ENCODE results near the gene PDXDC1. TPM values are rescaled to one million over a fixed set of nuclear protein-coding genes. Genes with fewer than 3 reads are reported as not detected.
"Not testable (repeated sequence)": the region's sequence is repeated elsewhere in the genome, so short reads cannot be mapped to it uniquely, and the experiment has no call there.

The PDXDC1 gene
- total and polyA plus RNA-seq, 2 donors (not counting 1 experiment from before 2014, with no cell fraction given): 48.1 to 103 TPM

DNA sequence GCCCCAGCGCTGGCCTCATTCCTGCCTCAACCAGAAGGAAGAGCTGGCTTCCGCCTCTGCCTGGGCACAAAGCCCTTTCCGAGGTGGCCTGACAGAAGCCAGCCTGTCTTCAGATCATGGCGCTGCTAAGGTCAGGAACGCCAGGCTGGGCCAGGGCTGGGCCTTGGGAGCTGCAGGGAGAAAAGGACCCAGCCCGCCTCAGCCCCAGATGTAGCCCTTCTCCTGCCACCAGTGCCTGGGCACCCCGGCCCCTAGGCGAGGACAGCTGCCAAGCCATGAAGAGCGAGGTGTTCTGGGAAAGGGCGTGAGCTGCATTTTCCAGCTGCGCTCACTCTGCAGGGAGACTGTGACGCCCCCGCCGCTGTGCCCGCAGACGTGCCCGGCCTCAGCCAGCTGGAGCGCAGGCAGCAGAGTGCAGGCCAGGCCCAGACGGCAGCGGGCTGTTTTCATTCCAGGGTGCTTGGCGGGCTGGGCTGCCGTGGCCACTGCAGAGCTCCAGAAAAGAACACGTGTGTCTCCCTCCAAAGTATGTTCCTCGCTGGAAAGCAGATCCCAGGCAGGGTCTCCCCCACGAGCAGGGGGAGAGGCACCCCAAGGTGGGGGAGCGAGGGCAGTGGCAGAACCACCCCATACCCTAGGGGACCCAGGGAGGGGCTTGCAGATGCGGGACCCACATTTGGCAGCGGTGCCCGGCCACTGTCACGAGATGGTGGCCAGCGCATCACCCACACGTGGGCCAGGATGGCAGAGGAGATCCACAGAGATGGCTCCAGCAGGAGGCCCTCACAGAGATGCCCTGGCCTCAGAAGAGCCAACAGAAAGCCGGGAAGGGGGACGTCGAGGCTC, 170.8 kb downstream of the PDXDC1 start:
- H3K27me3 Mint-ChIP-seq; ATAC-seq (ENCODE audit: low read depth); POLR2A ChIA-PET; H3K4me3 ChIP-seq (ENCODE audit: control extremely low read depth in 1 of 5, extremely low read depth in 1 of 5, insufficient read depth in 1 of 5, low read depth in 2 of 5, low read length in 4 of 5); H2AFZ ChIP-seq (ENCODE audit: insufficient read depth, low read depth, low read length, poor library complexity, severe bottlenecking); H3K4me2 ChIP-seq (replicated peaks; ENCODE audit: low read depth, low read length, poor library complexity, severe bottlenecking); H3K36me3 ChIP-seq (replicated peaks in 1 of 2; ENCODE audit: control extremely low read depth in 1 of 2, control insufficient read depth in 1 of 2, extremely low read depth in 1 of 2, insufficient read depth in 2 of 2, low read length in 1 of 2); H3K4me1 ChIP-seq (ENCODE audit: control insufficient read depth in 2 of 2, insufficient read depth in 2 of 2, low read length in 2 of 2); H3K27me3 ChIP-seq (replicated peaks in 1 of 4; ENCODE audit: control extremely low read depth in 1 of 4, control insufficient read depth in 3 of 4, insufficient read depth in 4 of 4, low read length in 3 of 4); DNase-seq; CTCF ChIA-PET; H4K20me1 ChIP-seq (ENCODE audit: control insufficient read depth, insufficient read depth, low read length, poor library complexity, severe bottlenecking); H3K27ac ChIP-seq (ENCODE audit: low read length in 2 of 2); H3K4me3 Mint-ChIP-seq; H3K9me3 ChIP-seq (ENCODE audit: control extremely low read depth in 1 of 3, control insufficient read depth in 2 of 3, insufficient read depth in 1 of 3, low read length in 2 of 3); H3K9ac ChIP-seq (ENCODE audit: low read length); H3K9me3 Mint-ChIP-seq (ENCODE audit: insufficient read depth); H3K4me1 Mint-ChIP-seq; intact Hi-C loops (cut with micrococcal nuclease); H3K27ac Mint-ChIP-seq: not testable (repeated sequence)
- H3K79me2 ChIP-seq (ENCODE audit: control insufficient read depth, insufficient read depth, low read length): peaks cover 43% of the 10 kb centered on the region
- 95% methylated on average over 28 of the region's 35 CpGs for WGBS (ENCODE audit: insufficient coverage)

DNA sequence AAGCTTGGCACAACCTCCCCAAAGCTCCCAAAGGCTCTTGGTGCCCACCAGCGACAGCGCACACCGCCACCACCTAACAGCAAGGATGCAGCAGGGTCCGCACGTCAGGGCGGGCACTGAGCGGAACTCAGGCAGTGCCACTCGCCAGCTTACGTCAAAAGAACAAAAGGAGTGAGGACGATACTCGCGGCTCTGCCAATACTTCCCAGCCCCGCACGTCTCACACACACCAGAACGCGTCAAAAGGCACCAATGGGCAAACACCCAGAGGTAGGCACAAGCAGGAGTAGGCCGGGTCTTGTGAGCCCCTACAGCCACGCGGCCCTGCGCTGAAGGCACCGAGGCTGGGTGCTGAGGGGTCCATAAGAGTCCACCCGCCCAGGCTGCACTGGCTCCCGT, 171.4 kb downstream of the PDXDC1 start:
- H3K36me3 ChIP-seq (replicated peaks in 1 of 2; ENCODE audit: control extremely low read depth in 1 of 2, control insufficient read depth in 1 of 2, extremely low read depth in 1 of 2, insufficient read depth in 2 of 2, low read length in 1 of 2); H3K4me1 ChIP-seq (ENCODE audit: control insufficient read depth in 2 of 2, insufficient read depth in 2 of 2, low read length in 2 of 2); H3K9me3 Mint-ChIP-seq (ENCODE audit: insufficient read depth); H3K27me3 ChIP-seq (replicated peaks in 1 of 4; ENCODE audit: control extremely low read depth in 1 of 4, control insufficient read depth in 3 of 4, insufficient read depth in 4 of 4, low read length in 3 of 4); H4K20me1 ChIP-seq (ENCODE audit: control insufficient read depth, insufficient read depth, low read length, poor library complexity, severe bottlenecking); H3K4me2 ChIP-seq (replicated peaks; ENCODE audit: low read depth, low read length, poor library complexity, severe bottlenecking); H3K27ac ChIP-seq (ENCODE audit: low read length in 2 of 2); CTCF ChIA-PET; ATAC-seq (ENCODE audit: low read depth); H3K4me3 ChIP-seq (ENCODE audit: control extremely low read depth in 1 of 5, extremely low read depth in 1 of 5, insufficient read depth in 1 of 5, low read depth in 2 of 5, low read length in 4 of 5); DNase-seq; POLR2A ChIA-PET; H2AFZ ChIP-seq (ENCODE audit: insufficient read depth, low read depth, low read length, poor library complexity, severe bottlenecking); H3K4me1 Mint-ChIP-seq; H3K9me3 ChIP-seq (ENCODE audit: control extremely low read depth in 1 of 3, control insufficient read depth in 2 of 3, insufficient read depth in 1 of 3, low read length in 2 of 3); intact Hi-C loops (cut with micrococcal nuclease); H3K27ac Mint-ChIP-seq; H3K27me3 Mint-ChIP-seq; H3K9ac ChIP-seq (ENCODE audit: low read length); H3K4me3 Mint-ChIP-seq: not testable (repeated sequence)
- peaks cover 43% of the 10 kb centered on the region for H3K79me2 ChIP-seq (ENCODE audit: control insufficient read depth, insufficient read depth, low read length)
- 96% methylated on average over 19 of the region's 23 CpGs for WGBS (ENCODE audit: insufficient coverage)

DNA sequence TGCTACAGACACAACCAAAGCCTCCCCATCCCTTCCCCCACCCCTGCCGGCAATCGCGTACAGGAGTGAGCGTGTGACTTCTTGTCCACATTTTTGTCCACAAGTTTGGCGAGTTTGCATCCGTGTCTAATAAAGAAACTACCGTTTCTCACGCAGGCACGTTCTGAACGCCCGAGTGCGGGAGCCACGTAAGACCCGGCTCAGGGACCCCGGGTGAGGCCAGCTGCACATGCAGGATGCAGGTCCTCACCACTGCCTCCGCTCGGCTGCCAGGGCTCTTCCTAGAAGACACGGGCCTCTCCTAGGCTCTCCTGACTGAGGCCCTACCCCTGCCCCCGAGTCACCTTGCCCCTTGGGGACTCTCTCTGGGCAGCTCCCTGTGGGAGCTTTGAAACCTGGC, 174.0 kb downstream of the PDXDC1 start:
- not testable (repeated sequence) for H3K27me3 Mint-ChIP-seq

DNA sequence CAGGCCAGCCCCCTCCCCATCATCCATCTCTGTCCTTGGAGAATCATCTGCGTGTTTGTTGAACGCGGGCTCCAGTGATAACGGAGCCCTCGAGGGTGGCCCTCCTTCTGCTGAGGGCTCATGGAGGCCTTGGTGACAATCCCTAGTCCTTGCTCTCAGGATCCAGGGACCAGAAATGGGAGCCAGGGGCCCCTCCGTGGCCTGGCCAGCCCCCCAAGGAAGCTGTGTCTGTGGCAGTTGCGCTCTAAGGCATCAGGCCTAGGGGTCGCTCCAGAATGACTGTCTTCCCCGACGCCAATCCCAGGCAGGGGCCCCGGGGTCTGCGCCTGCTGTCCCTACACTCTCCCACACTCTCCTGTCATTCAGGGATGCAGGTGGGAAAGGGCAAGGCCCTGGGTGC, 174.4 kb downstream of the PDXDC1 start:
- ATAC-seq (ENCODE audit: low read depth); DNase-seq; H3K27me3 ChIP-seq (replicated peaks in 1 of 4; ENCODE audit: control extremely low read depth in 1 of 4, control insufficient read depth in 3 of 4, insufficient read depth in 4 of 4, low read length in 3 of 4); H3K27me3 Mint-ChIP-seq; H3K9ac ChIP-seq (ENCODE audit: low read length); intact Hi-C loops (cut with micrococcal nuclease); H3K4me2 ChIP-seq (replicated peaks; ENCODE audit: low read depth, low read length, poor library complexity, severe bottlenecking); H4K20me1 ChIP-seq (ENCODE audit: control insufficient read depth, insufficient read depth, low read length, poor library complexity, severe bottlenecking); H3K27ac ChIP-seq (ENCODE audit: low read length in 2 of 2); H3K4me3 Mint-ChIP-seq; POLR2A ChIA-PET; H3K9me3 ChIP-seq (ENCODE audit: control extremely low read depth in 1 of 3, control insufficient read depth in 2 of 3, insufficient read depth in 1 of 3, low read length in 2 of 3); H2AFZ ChIP-seq (ENCODE audit: insufficient read depth, low read depth, low read length, poor library complexity, severe bottlenecking); CTCF ChIA-PET; H3K36me3 ChIP-seq (replicated peaks in 1 of 2; ENCODE audit: control extremely low read depth in 1 of 2, control insufficient read depth in 1 of 2, extremely low read depth in 1 of 2, insufficient read depth in 2 of 2, low read length in 1 of 2); H3K4me1 Mint-ChIP-seq; H3K9me3 Mint-ChIP-seq (ENCODE audit: insufficient read depth); H3K4me3 ChIP-seq (ENCODE audit: control extremely low read depth in 1 of 5, extremely low read depth in 1 of 5, insufficient read depth in 1 of 5, low read depth in 2 of 5, low read length in 4 of 5); H3K4me1 ChIP-seq (ENCODE audit: control insufficient read depth in 2 of 2, insufficient read depth in 2 of 2, low read length in 2 of 2); H3K27ac Mint-ChIP-seq: not testable (repeated sequence)
- 97% methylated on average over 12 of the region's 12 CpGs for WGBS (ENCODE audit: insufficient coverage)
- peaks cover 35% of the 10 kb centered on the region for H3K79me2 ChIP-seq (ENCODE audit: control insufficient read depth, insufficient read depth, low read length)

More for the DNA sequence above, 174.0 kb downstream of the PDXDC1 start:
- ATAC-seq (ENCODE audit: low read depth); H2AFZ ChIP-seq (ENCODE audit: insufficient read depth, low read depth, low read length, poor library complexity, severe bottlenecking); H3K4me3 Mint-ChIP-seq; H3K4me3 ChIP-seq (ENCODE audit: control extremely low read depth in 1 of 5, extremely low read depth in 1 of 5, insufficient read depth in 1 of 5, low read depth in 2 of 5, low read length in 4 of 5); CTCF ChIA-PET; H3K27ac Mint-ChIP-seq; H3K27ac ChIP-seq (ENCODE audit: low read length in 2 of 2); H3K4me2 ChIP-seq (replicated peaks; ENCODE audit: low read depth, low read length, poor library complexity, severe bottlenecking); H3K9me3 ChIP-seq (ENCODE audit: control extremely low read depth in 1 of 3, control insufficient read depth in 2 of 3, insufficient read depth in 1 of 3, low read length in 2 of 3); H3K4me1 Mint-ChIP-seq; H3K9ac ChIP-seq (ENCODE audit: low read length); H3K9me3 Mint-ChIP-seq (ENCODE audit: insufficient read depth); H3K4me1 ChIP-seq (ENCODE audit: control insufficient read depth in 2 of 2, insufficient read depth in 2 of 2, low read length in 2 of 2); H3K36me3 ChIP-seq (replicated peaks in 1 of 2; ENCODE audit: control extremely low read depth in 1 of 2, control insufficient read depth in 1 of 2, extremely low read depth in 1 of 2, insufficient read depth in 2 of 2, low read length in 1 of 2); H3K27me3 ChIP-seq (replicated peaks in 1 of 4; ENCODE audit: control extremely low read depth in 1 of 4, control insufficient read depth in 3 of 4, insufficient read depth in 4 of 4, low read length in 3 of 4); intact Hi-C loops (cut with micrococcal nuclease); DNase-seq; H4K20me1 ChIP-seq (ENCODE audit: control insufficient read depth, insufficient read depth, low read length, poor library complexity, severe bottlenecking); POLR2A ChIA-PET: not testable (repeated sequence)
- WGBS (ENCODE audit: insufficient coverage): 95% methylated on average over 10 of the region's 19 CpGs
- peaks cover 39% of the 10 kb centered on the region for H3K79me2 ChIP-seq (ENCODE audit: control insufficient read depth, insufficient read depth, low read length)

All from B cell (primary cell).